Spleen (tissue), 11 donors: ENCODE measurements around the gene SPAG5. TPM values are rescaled to one million over a fixed set of nuclear protein-coding genes. Genes with fewer than 3 reads are reported as not detected.

Experiments
- DNase-seq: peaks from one replicate; pipeline ENCODE4 v3.0.0-alpha.2; 2020
- H3K27ac ChIP-seq, 8 donors: fragments of 200-600 bp; sonication (generic) in 7 of 8; 1 replicate in 4 of 8; 2 replicates in 4 of 8; pipeline versions ENCODE4 v1.5.0 to v1.8.0; 2016 to 2021; ENCODE audit warnings: inconsistent platforms in 4 of 8, mild to moderate bottlenecking in 4 of 8, moderate library complexity in 1 of 8
- H3K27me3 ChIP-seq, 7 donors: fragments of 200-600 bp; sonication (generic) in 6 of 7; replicated peaks in 1 of 7; 1 replicate in 4 of 7; 2 replicates in 3 of 7; pipeline versions ENCODE4 v1.5.0 to v1.8.0; 2016 to 2021; ENCODE audit warnings: inconsistent platforms in 3 of 7, mild to moderate bottlenecking in 1 of 7
- H3K36me3 ChIP-seq, 6 donors: fragments of 200-600 bp; sonication (generic) in 5 of 6; 1 replicate in 4 of 6; 2 replicates in 2 of 6; pipeline versions ENCODE4 v1.5.0 to v1.8.0; 2016 to 2021; ENCODE audit warnings: inconsistent platforms in 2 of 6
- H3K4me1 ChIP-seq, 6 donors: fragments of 200-600 bp; sonication (generic) in 5 of 6; 1 replicate in 3 of 6; 2 replicates in 3 of 6; pipeline versions ENCODE4 v1.5.0 to v1.8.0; 2016 to 2021; ENCODE audit warnings: inconsistent platforms in 3 of 6
- H3K4me3 ChIP-seq, 8 donors: fragments of 200-600 bp; sonication (generic) in 7 of 8; 1 replicate in 4 of 8; 2 replicates in 4 of 8; pipeline versions ENCODE4 v1.5.0 to v1.8.0; 2016 to 2021; ENCODE audit warnings: inconsistent platforms in 4 of 8, mild to moderate bottlenecking in 4 of 8, moderate library complexity in 2 of 8
- H3K9me3 ChIP-seq, 8 donors: fragments of 200-600 bp; sonication (generic) in 7 of 8; 1 replicate in 4 of 8; 2 replicates in 4 of 8; pipeline versions ENCODE4 v1.5.0 to v1.8.0; 2016 to 2021; ENCODE audit warnings: inconsistent platforms in 4 of 8
- CTCF ChIP-seq, 11 experiments: fragments of 200-600 bp in 7 of 11; fragments of 450-650 bp in 4 of 11; sonication (generic) in 4 of 11; IDR thresholded peaks in 8 of 11; conservative IDR thresholded peaks in 3 of 11; 1 replicate in 7 of 11; 2 replicates in 4 of 11; pipeline versions ENCODE4 v1.4.0 to v1.8.0; 2016 to 2021; ENCODE audit warnings: antibody characterized with exemption in 11 of 11, inconsistent platforms in 4 of 11, mild to moderate bottlenecking in 1 of 11
- POLR2A ChIP-seq, 3 donors: fragments of 450-650 bp; IDR thresholded peaks; one replicate each; pipeline ENCODE4 v1.5.1; 2017; ENCODE audit warnings: antibody characterized with exemption in 3 of 3, mild to moderate bottlenecking in 1 of 3
- POLR2AphosphoS5 ChIP-seq, 3 donors: sonication (generic); formaldehyde crosslinking; IDR thresholded peaks; one replicate each; pipeline ENCODE4 v1.5.1; 2017; ENCODE audit warnings: antibody characterized with exemption in 3 of 3
- WGBS, 5 donors: extraction: QIAGEN DNeasy Blood & Tissue Kit in 3 of 5; methylation state at CpG; one replicate each; pipeline versions ENCODE4 v1.1.5 to v1.1.7; 2013 to 2018; 5-methylcytosine and 5-hydroxymethylcytosine counted together
- intact Hi-C: fragments of 100-400 bp; cut with DNase I; formaldehyde crosslinking; loops from one replicate; pipeline ENCODE4 v1.15.0; 2023; ENCODE audit warnings: low total_unique reads
- polyA plus RNA-seq, 3 donors: library from polyadenylated mRNA; stranded (reverse); fragments of 200-250 nt; gene quantifications; one replicate each; pipeline ENCODE4 v1.2.1, GENCODE V29; 2013
- total RNA-seq, 7 donors: library from RNA; depleted of rRNA in 3 of 7; stranded (reverse); fragments of >200 nt in 3 of 7; fragmentation: NEBNext Ultra II Directional in 4 of 7; extraction: Animal tissue kit (Norgen Biotek cat#: 25700) in 4 of 7; gene quantifications; one replicate each; pipeline versions ENCODE4 v1.1.0 to v1.2.1, GENCODE V29; 2016 to 2021
- donor health status: healthy with polysubstance abuse.
- donor health status: DM: no; HTN: no; CAD: no; lungs with moderate emphysema.
- donor health status: DM: no; HTN: no; CAD: no.
- donor health status: Bipolar disorder and iron deficiency.
- donor health status: healthy.
- donor health status: DM: no; HTN: no; CAD: no.
- donor health status: DM: yes; HTN: yes; CAD: no.

The SPAG5 gene
- total and polyA plus RNA-seq, 10 donors = 6.2 to 19.7 (median 14.6) TPM

GRCh38 chr17:28623696-28624095, 24.9 kb upstream of the SPAG5 start:
- whole genome bisulfite sequencing, 5 donors = 82 to 97% (median 96%) methylated on average over 4 of the region's 4 CpGs
- DNase-seq = no peak
- Histone ChIP-seq H3K4me1 (no peaks in the 10 kb centered on the region), H3K27me3 (no peaks in the 10 kb centered on the region), H3K36me3 (peaks cover 10 to 100% (median 91%) of the 10 kb centered on the region in 6 donors), H3K9me3 (no peaks in the 10 kb centered on the region), H3K4me3 (no peak overlapping the region), H3K27ac (no peak overlapping the region)
- intact Hi-C loops = no loop called here
- TF ChIP-seq CTCF (IDR thresholded peaks at IDR 0.05 in 8 of 11, conservative IDR thresholded peaks at IDR 0.05 in 3 of 11) (no peak), POLR2A (IDR thresholded peaks at IDR 0.05) (no peak), POLR2AphosphoS5 (IDR thresholded peaks at IDR 0.05) (no peak)

- TF ChIP-seq POLR2A (IDR thresholded peaks at IDR 0.05) (no peak), CTCF (IDR thresholded peaks at IDR 0.05 in 8 of 11, conservative IDR thresholded peaks at IDR 0.05 in 3 of 11) (no peak), POLR2AphosphoS5 (IDR thresholded peaks at IDR 0.05) (no peak)
- H3K36me3 ChIP-seq = peaks cover 11 to 100% (median 95%) of the 10 kb centered on the region in 6 donors
- H3K4me1 ChIP-seq = no peaks in the 10 kb centered on the region
- no peak overlapping the region for H3K4me3 ChIP-seq
- no peaks in the 10 kb centered on the region for H3K27me3 ChIP-seq
- 92 to 99% (median 96%) methylated on average over 3 of the region's 3 CpGs for WGBS, 5 donors
- intact Hi-C loops = no loop called here
- no peak overlapping the region for H3K27ac ChIP-seq
- no peaks in the 10 kb centered on the region for H3K9me3 ChIP-seq
- DNase-seq = no peak
Measured at GRCh38 chr17:28622186-28622585, 23.4 kb upstream of the SPAG5 start.

- WGBS, 5 donors = 78 to 96% (median 93%) methylated on average over 2 of the region's 2 CpGs
- no peak overlapping the region for H3K4me3 ChIP-seq
- intact Hi-C loops = no loop called here
- no peaks in the 10 kb centered on the region for H3K27me3 ChIP-seq
- no peaks in the 10 kb centered on the region for H3K9me3 ChIP-seq
- H3K27ac ChIP-seq = no peak overlapping the region
- no peak for DNase-seq
- TF ChIP-seq CTCF (IDR thresholded peaks at IDR 0.05 in 8 of 11, conservative IDR thresholded peaks at IDR 0.05 in 3 of 11) (no peak), POLR2A (IDR thresholded peaks at IDR 0.05) (no peak)
- peaks cover 16 to 100% (median 98%) of the 10 kb centered on the region in 6 donors for H3K36me3 ChIP-seq
- H3K4me1 ChIP-seq = peaks cover 0 to 7% (median 0%) of the 10 kb centered on the region in 6 donors
Measured at GRCh38 chr17:28620010-28620409, 21.2 kb upstream of the SPAG5 start.

GRCh38 chr17:28618464-28618863, 19.6 kb upstream of the SPAG5 start:
- WGBS, 5 donors = 96 to 99% (median 97%) methylated on average over 3 of the region's 3 CpGs
- H3K4me3 ChIP-seq = no peak overlapping the region
- intact Hi-C loops = no loop called here

More at GRCh38 chr17:28618464-28618863, 19.6 kb upstream of the SPAG5 start:
- peaks cover 18 to 100% (median 98%) of the 10 kb centered on the region in 6 donors for H3K36me3 ChIP-seq
- H3K4me1 ChIP-seq = peaks cover 0 to 19% (median under 1%) of the 10 kb centered on the region in 6 donors
- no peak overlapping the region for H3K27ac ChIP-seq
- H3K27me3 ChIP-seq = no peaks in the 10 kb centered on the region
- no peak for DNase-seq
- TF ChIP-seq CTCF (IDR thresholded peaks at IDR 0.05 in 8 of 11, conservative IDR thresholded peaks at IDR 0.05 in 3 of 11) (no peak), POLR2AphosphoS5 (IDR thresholded peaks at IDR 0.05) (no peak)
- H3K9me3 ChIP-seq = no peaks in the 10 kb centered on the region
